LNCaP clone FGC (cell line): ENCODE data around the gene UBE2J2.

ENCODE experiments used
- DNase-seq: peaks from one replicate; pipeline ENCODE4 v3.0.0-alpha.2; 2011; ENCODE audit warnings: low read depth
- H3K4me3 ChIP-seq: 2 replicates; pipeline ENCODE4 v1.5.1; 2011; ENCODE audit warnings: mild to moderate bottlenecking, low read depth, low read length, control low read depth
- CTCF ChIP-seq: IDR thresholded peaks from 2 replicates; pipeline ENCODE4 v1.5.1; 2012; ENCODE audit warnings: mild to moderate bottlenecking; ENCODE audit not compliant: control insufficient read depth, insufficient read depth; ENCODE audit errors: extremely low read depth

The UBE2J2 gene

GRCh38 chr1:1308756-1309250 lies 35.1 kb upstream of the UBE2J2 start:
- H3K4me3 ChIP-seq, result peak overlapping the region; percentile 66
- DNase-seq, result no peak

GRCh38 chr1:1307923-1308755 lies 34.5 kb upstream of the UBE2J2 start, which contains the start of the genes ACAP3 and PUSL1:
Gene ACAP3, minus strand, starts transcription at chr1:1307930. Its CDS starts 115 bp downstream, at chr1:1307815.
Gene PUSL1, plus strand, starts transcription at chr1:1308597. Its CDS starts 47 bp downstream, at chr1:1308644.
- peak within 1 kb of the TSS; percentile 66 for H3K4me3 ChIP-seq
- peak; percentile 63 for DNase-seq
- no peak for TF ChIP-seq CTCF

More at GRCh38 chr1:1308756-1309250, 35.1 kb upstream of the UBE2J2 start:
- no peak for TF ChIP-seq CTCF

GRCh38 chr1:1307261-1307922 lies 33.7 kb upstream of the UBE2J2 start:
- no peak for TF ChIP-seq CTCF
- H3K4me3 ChIP-seq, result peak overlapping the region; percentile 66
- DNase-seq, result no peak

GRCh38 chr1:1306661-1307260 lies 33.1 kb upstream of the UBE2J2 start:
- TF ChIP-seq CTCF, result no peak
- H3K4me3 ChIP-seq, result peak overlapping the region; percentile 66
- DNase-seq, result no peak

- no peak for TF ChIP-seq CTCF
- no peak for DNase-seq
- H3K4me3 ChIP-seq, result peak overlapping the region; percentile 66
Observed at GRCh38 chr1:1306070-1306660, 32.5 kb upstream of the UBE2J2 start.

- TF ChIP-seq CTCF, result no peak
- DNase-seq, result no peak
- peak overlapping the region; percentile 66 for H3K4me3 ChIP-seq
Observed at GRCh38 chr1:1305300-1306069, 31.8 kb upstream of the UBE2J2 start.
